ENCODE results near the gene STEAP2.

GRCh38 chr7:90248706-90249105 is 37.2 kb downstream of the STEAP2 start:
- TF ChIP-seq ZNF274 (IDR thresholded peaks at IDR 0.05; ENCODE audit: low read depth, low read length) (no peak), YY1 (IDR thresholded peaks at IDR 0.05; ENCODE audit: insufficient read depth, insufficient read length) (no peak)
